Measurements from ENCODE around the gene TLN1. TPM values are rescaled to one million over a fixed set of nuclear protein-coding genes. Genes with fewer than 3 reads are reported as not detected.

TLN1 gene
- total RNA-seq, 4 donors from 2014 or later = 101 to 176 (median 155) TPM

DNA sequence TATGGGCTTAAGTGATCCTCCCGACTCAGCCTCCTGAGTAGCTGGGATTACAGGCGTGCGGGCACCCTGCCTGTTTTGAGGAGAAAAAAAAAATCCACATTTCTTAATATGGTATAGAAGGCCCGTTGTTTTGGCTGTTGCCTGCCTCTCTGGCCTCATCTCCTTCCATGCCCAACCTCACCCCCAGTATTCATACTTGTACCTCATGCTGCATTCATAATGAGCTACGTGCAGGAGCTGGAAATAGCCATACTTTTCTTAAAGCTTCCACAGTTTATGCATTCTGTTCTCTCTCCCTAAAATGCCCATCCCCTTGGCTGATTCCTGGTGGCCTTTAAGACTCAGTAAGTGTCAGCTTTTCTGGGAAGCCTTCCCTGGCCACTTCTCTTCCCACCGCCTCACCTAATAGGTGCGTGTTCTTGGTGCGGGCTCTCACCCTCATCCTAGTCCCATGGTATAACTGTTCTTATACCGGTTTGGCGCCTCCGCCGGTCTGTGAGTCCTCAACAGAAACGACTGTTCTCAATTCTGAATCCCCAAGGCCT, 40.2 kb downstream of the TLN1 start:
- TF ChIP-seq, protein P1, sequence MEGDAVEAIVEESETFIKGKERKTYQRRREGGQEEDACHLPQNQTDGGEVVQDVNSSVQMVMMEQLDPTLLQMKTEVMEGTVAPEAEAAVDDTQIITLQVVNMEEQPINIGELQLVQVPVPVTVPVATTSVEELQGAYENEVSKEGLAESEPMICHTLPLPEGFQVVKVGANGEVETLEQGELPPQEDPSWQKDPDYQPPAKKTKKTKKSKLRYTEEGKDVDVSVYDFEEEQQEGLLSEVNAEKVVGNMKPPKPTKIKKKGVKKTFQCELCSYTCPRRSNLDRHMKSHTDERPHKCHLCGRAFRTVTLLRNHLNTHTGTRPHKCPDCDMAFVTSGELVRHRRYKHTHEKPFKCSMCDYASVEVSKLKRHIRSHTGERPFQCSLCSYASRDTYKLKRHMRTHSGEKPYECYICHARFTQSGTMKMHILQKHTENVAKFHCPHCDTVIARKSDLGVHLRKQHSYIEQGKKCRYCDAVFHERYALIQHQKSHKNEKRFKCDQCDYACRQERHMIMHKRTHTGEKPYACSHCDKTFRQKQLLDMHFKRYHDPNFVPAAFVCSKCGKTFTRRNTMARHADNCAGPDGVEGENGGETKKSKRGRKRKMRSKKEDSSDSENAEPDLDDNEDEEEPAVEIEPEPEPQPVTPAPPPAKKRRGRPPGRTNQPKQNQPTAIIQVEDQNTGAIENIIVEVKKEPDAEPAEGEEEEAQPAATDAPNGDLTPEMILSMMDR (IDR thresholded peaks at IDR 0.05) = no peak
- no peak for TF ChIP-seq POLR2A (IDR thresholded peaks at IDR 0.05)
- WGBS, 2 donors = 75 to 76% methylated on average over 13 of the region's 13 CpGs
- intact Hi-C loops (cut with DNase I; ENCODE audit: low total_unique reads) = no loop called here
- H3K4me3 ChIP-seq (ENCODE audit: low read depth, poor library complexity, severe bottlenecking) = no peak overlapping the region
- no peak for DNase-seq (ENCODE audit: low spot score in 2 of 2)

DNA sequence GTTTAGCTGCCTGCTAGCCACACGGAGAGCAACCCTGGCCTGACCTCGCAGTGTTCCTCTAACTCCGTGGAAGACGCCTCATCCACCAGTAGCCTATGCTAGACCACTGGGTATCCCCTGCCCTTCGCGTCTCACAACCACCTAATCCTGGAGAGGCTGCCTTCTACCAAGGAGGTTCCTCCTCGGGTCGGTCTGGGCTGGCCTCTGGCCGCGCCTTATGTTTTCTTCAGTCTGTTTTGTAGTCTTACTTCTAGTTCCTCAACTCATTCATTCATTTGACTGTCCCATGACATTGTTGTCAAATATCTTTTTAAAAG, 40.7 kb downstream of the TLN1 start:
- no peak for DNase-seq (ENCODE audit: low spot score in 2 of 2)
- no peak for TF ChIP-seq POLR2A (IDR thresholded peaks at IDR 0.05)
- TF ChIP-seq, protein P1 (IDR thresholded peaks at IDR 0.05) = no peak
- H3K4me3 ChIP-seq (ENCODE audit: low read depth, poor library complexity, severe bottlenecking) = no peak overlapping the region
- intact Hi-C loops (cut with DNase I; ENCODE audit: low total_unique reads) = no loop called here
- WGBS, 2 donors = 22 to 33% methylated on average over 10 of the region's 10 CpGs

DNA sequence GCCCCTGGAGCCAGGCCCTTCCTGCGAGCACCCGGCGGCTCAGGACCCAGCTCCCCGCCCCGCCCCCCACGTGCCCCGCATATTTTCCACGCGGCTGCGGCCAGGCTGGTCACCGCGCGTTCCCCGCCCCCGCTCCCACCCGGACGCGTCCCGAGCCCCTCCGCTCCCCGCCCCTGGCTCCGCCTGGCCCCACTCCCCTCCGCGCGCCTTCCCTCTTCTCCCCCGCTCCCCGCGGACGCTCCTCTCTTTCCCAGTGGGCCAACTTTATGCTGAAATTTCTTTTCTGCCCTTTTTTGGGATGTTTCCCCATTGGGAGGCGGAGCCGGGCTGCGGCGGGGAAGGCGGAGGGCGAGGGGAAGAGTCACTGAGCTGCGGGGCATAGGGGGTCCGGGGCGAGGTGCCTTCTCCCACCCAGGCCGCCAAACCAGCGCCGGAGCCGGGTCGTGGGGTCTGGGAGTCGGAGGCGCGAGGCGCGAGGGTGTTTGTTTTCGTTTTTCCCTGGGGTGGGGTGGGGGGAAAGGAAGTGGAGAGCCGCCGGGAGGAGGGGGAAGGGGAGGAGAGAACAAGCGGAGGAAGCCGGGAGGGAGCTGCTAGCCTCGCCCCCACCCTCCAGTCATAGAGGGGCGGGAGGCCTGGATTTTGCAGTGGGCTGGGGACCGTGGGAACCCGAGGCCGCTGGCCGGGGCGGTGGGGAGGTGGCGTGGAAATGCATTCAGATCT, 41.2 kb downstream of the TLN1 start:
- intact Hi-C loops (cut with DNase I; ENCODE audit: low total_unique reads) = no loop called here
- WGBS, 2 donors = 0% methylated on average over 46 to 51 of the region's 61 CpGs
- TF ChIP-seq, protein P1 (IDR thresholded peaks at IDR 0.05) = no peak
- TF ChIP-seq POLR2A (IDR thresholded peaks at IDR 0.05) = no peak
- DNase-seq (ENCODE audit: low spot score in 2 of 2) = peak; percentile 46 to 95
- peak overlapping the region; percentile 83 for H3K4me3 ChIP-seq (ENCODE audit: low read depth, poor library complexity, severe bottlenecking)

DNA sequence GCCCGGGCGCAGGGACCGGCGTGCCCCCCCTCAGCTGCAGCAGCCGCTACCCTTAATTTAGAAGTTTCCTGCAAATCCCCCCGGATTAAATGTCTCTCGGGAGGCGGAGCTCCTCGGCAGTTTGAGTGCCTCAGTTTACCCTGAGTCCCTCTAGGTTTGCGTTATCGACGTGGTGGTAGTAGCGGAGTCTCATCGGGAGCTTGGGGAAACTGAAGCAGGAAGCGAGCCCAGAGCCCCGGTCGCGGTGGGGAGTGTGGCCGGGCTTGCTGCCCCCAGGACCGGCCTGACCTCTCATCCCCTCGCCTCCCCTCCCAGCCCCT, 41.7 kb downstream of the TLN1 start:
- WGBS, 2 donors = 1% methylated on average over 20 of the region's 21 CpGs; no CpG with 5 or more reads in 1 of the 2 donors
- no peak for TF ChIP-seq POLR2A (IDR thresholded peaks at IDR 0.05)
- TF ChIP-seq, protein P1 (IDR thresholded peaks at IDR 0.05) = no peak
- DNase-seq (ENCODE audit: low spot score in 2 of 2) = no peak
- H3K4me3 ChIP-seq (ENCODE audit: low read depth, poor library complexity, severe bottlenecking) = peak overlapping the region; percentile 83
- intact Hi-C loops (cut with DNase I; ENCODE audit: low total_unique reads) = no loop called here

DNA sequence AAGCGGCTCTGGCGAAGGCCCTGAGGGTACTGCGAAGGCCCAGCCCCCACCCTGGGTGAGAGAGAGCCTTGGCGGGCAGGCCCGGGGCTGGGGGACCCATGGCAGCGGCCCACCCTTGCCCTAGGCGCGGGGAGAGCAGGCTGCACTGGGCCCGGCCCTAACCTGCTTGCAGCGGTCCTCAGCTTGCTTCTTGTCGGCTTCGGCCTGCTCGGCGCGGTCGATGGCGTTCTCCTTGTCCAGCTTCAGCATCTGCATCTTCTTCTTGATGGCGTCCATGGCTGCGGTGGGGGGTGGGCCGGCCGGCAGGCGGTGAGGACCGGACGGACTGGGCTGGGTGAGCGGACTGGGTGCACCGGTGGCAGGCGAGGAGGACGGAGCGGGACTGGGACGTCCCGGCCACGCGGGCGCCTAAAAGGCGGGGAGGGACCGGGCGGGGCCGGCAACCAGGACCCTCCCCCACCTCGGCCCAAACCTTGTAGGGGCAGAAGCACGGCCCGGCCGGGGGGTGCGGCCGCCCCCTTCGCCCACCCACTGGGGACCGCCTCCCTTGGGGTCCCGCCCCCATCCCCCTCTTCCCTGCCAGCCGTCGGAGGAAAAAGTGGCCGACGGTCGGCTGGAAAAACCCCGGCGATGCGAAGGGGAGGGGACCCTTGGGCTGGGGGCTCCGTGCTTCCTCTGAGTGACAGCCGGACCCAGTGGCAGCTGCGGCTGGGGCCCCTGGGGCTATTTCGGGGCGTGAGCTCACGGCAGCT, 42.3 kb downstream of the TLN1 start, which contains the start of gene TPM2:
Gene TPM2, minus strand, starts transcription at position 384 of the 752 bp plus-strand sequence. Its CDS starts 108 bp downstream, at position 276.
- peak within 1 kb of the TSS; percentile 83 for H3K4me3 ChIP-seq (ENCODE audit: low read depth, poor library complexity, severe bottlenecking)
- intact Hi-C loops (cut with DNase I; ENCODE audit: low total_unique reads) = no loop called here
- peak in 1 of 2 donors; percentile 88 for DNase-seq (ENCODE audit: low spot score in 2 of 2)
- TF ChIP-seq POLR2A (IDR thresholded peaks at IDR 0.05) = no peak
- TF ChIP-seq, protein P1 (IDR thresholded peaks at IDR 0.05) = no peak
- 24 to 39% methylated on average over 27 to 34 of the region's 61 CpGs for whole genome bisulfite sequencing, 2 donors
